COR-L47 (cell line): ENCODE measurements around the gene CNGB1.

ENCODE experiments used
- DNase-seq: peaks from one replicate; lab custom pipeline; 2025; lab: John Stamatoyannopoulos, UW

CNGB1 gene

DNA sequence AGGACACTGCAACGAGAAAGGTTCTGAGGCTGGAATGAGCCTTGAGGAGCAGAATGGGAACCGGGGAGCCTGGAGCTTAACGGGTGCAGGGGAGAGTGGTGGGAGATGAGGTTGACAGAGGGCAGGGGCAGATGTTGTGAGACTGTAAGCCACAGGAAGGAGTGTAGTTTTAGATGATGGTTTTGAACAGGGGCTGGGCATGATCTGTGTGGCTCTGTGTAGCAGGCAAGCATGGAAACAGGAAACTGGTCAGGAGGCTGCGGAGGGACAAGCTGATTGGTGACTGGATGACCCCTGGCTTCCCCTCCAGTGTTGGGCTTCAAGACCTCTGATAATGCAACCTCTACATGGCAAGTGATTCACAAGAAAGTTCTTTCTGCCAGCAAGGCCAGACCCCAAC, 1.4 kb upstream of the CNGB1 start:
- DNase-seq: no peak

DNA sequence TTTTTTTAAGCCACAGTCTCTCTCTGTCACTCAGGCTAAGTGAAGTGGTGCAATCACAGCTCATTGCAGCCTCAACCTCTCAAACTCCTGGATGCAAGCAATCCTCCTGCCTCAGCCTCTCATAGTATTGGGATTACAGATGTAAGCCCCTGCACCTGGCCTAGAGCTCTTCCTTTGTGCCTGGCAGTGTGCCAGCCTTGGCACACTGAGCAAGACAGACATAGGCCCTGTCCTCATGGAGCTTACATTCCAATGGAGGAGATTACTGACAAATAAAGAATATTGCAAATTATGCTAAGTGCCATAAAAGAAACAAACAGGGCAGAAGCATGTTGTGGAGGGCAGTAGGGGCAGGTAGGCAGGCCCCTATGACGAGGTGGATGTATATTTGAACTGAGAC, 920 bp upstream of the CNGB1 start:
- DNase-seq: no peak

DNA sequence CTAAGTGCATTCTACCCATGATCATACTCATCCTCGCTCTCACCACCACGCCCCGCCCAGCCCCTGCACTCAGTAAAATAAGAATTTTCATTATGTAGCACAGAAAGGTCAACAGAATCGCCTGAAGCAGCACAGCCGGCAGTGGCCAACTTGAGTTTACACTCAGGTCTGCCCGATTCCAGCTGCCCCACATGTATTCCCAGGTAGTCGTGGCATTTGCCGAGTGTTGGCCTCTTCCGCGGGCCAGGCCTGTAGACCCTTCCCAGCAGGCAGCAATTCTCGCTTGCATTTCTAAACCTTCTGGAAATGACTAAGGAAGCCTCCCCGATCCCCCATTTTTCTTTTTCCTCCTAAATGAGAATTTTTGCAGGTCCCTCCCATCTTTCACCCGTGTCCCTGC, 609 bp downstream of the CNGB1 start:
- no peak for DNase-seq

DNA sequence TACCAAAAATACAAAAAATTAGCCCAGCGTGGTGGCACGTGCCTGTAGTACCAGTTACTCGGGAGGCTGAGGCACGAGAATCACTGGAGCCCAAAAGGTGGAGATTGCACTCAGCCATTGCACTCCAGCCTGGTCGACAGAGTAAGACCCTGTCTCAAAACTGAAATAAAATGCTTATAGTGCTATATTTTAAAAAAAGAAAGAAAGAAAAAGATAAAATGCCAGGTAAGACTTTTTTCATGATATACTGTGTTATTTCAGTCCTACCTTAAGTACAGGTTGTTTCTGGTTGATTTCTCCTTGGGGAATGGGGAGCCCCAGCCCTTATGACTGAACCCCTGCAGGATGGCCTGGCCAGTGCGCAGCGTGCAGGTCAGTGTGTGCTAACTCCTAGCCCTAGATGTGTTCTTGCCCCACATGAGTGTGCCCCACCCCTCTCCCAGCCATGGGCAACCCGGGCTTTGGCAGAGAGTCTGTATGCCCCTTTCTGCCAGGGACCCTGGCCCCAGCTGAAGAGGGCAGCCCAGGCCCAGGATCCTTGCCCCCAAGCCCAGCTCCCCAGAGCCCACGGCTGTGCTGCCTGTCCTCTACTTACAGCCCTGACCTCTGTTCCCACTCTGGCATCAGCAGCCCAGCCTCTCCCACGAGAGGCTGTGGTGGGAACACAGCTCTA, 1.3 kb downstream of the CNGB1 start:
- no peak for DNase-seq

DNA sequence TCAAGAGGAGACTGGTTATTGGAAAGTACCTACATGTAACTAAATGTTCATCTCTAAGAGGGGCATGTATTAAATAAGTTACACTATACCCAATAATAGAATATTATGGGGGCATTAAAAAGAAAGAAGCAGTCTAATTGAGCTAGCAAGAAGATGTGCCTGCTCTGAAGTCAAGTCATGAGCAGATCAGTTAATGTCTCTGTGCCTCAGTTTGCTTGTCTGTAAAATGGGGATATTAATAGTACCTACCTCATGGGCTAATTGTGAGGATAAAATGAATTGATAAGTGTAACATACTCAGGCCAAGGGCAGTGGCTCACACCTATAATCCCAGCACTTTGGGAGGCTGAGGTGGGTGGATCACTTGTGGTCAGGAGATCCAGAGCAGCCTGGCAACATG, 3.0 kb downstream of the CNGB1 start:
- no peak for DNase-seq

DNA sequence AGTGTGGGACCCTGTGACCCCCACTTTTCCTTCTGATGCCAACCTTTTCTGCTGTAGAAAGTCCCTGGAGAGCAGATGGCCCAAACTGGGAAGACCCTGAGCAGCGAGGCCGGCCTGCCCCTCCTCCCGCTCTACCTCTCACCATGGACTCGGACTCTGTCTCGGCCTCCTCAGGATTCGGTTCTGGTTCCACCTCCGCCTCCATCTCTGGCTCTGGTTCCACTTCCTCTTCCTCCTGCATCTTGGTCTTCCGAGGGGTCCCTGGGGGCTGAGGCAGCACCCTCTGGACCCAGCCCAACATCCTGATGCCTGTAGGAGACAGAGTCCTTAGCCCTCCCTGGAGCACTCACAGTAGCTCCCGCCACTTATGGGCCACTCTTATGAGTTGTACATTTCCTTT, 3.9 kb downstream of the CNGB1 start:
- DNase-seq: no peak

DNA sequence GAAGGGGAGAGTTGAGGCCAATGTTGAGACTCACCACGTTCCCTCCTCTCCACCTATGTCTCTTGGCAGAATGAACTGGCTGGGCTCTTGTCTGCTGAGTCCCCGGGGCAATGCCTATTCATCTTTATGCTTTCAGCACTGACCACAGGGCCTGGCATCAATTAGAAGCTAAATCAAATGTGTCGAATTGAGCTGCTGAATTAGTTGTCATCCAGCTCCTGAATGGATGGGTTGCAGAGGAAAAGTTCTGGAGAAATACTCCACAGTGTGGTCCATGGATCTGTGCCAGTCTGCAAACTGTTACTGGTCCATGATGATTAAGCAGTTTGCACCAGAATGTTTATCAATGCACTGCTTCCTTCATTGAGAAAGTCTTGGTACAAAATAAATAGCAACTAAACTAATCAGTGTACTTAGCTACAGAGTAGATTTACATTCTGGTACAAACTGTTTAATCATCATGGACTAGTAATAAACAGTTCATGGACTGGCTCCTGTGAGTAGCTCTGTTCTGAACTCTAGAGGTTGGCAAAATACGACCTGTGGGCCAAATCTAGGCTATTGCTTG, 4.6 kb downstream of the CNGB1 start:
- DNase-seq: no peak

DNA sequence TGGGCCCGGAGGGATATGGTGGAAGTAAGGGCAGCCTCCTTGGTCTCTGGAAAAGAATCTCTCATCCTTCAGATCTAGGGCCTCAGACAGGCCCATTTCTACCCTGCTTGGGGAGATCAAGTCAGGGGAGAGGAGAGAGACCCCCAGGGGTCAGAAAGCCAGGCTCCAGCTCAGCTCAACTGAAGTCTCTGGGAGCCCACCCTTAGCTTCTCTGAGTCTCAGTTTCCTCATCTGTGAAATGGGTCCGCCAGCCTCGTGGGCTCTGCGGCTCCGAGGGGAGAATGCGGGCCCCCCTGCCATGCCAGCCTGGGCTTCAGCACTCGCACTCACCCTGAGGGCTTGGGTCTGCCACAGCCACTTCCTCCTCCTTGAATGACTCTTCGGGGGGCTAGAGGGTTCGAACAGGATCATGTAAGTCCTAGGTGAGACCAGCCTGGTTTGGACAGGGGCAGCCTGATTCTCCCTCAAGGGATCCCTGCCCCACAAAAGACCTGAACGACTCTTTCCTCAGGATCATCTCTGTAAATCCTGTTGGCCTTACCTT, 6.7 kb downstream of the CNGB1 start:
- DNase-seq: no peak

DNA sequence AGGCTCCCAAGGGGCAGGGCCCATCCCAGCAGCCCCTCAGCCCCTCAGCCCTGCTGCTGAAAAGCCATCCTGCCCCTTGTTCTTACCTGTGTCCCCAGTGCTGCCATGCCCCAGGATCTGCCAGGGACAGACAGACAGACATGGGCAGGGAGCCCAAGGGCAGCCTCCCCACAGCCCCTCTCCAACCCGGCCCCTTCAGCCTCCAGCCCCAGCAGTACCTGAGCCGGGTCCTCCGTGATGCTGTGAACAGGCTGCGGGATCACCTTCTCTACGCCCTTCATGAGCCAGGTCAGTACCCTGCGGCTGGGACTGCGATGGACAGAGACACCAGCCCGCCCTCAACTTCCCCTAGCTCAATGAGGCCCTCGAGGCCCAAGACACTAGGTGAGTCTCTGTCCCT, 8.2 kb downstream of the CNGB1 start:
- DNase-seq: no peak

DNA sequence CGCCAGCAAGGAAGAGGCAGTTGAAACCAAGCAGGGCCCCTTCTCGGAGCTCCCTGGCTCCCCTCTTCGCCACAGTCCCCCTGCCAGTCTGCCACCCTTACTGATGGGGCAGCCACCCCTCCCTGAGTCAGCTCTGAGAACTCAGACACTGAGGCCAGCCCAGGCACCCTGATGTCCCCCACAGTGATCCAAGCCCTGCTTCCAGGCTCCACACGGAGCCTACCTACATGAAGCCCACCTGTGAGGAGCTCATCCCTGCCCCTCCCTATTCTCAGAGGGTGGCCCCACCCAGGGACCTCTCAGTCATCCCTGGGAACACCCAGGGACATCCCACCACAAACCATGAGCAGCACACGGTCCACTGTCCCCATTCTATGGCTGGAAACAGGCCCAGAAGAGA, 8.9 kb downstream of the CNGB1 start:
- no peak for DNase-seq

DNA sequence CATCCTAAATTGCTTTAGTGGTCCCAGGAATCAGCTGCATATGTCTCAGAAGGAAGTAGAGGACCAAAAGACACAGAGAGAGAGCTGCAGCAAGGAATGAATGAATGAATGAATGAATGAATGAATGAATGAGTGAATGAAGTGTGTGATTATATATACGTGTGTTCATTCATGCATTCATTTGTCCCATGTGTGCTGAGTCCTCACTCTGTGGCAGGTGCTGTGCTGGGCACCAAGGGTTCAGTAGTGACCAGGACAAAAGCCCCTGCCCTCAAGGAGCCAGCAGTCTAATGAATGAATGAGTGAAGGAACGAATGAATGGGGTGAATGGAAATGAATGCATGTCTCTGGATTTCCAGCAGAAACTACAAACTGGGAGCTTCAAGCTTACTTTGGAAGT, 9.4 kb downstream of the CNGB1 start:
- DNase-seq: no peak

DNA sequence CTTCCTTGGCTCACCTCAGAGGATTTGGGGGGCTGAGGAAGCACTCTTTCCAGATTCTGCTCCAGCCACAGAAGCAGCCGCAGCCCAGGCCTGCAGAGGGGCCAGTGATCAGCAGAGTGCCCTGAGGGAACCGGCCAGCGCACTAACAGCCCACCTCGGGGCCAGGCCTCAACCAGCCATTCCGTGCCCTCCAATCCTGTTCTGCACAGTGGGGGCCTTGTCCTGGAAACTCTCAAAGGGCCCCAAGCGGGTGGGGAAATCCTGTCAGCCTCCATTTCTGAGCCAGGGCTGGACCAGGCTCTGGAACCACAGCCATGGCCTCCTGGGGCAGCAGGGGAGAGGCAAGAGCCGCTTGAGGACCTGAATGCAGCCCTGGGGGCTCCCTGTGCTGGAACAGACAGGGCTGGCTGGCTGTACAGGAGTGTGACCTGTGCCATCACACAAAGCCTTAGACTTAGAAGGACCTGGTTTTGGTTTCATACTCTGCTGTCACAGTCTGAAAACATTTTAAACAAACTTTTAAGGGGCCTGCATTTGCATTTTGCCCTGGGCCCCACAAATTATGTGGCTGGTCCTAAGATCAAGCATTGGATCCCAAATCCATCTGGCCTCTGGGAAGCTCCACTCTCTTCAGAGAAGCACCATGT, 10.0 kb downstream of the CNGB1 start:
- no peak for DNase-seq

DNA sequence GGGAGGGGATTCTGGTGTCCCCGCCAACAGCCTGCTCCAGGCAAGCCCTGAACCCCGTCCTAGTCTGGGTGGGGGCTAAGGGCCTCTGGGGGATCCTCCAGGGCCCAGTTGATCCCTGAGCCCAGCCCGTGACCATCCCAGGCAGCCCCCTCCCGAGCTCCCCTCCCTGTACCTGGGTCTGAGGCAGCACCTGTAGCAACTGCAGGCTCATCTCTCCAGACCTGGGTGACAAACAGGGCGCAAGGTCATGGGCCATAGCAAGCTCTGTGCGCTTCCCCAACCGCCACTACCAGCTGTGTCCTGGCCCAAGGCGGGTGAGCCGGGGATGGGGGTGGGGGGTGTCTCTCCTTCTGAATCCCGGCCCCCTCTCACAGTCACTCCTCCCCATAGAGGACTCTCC, 10.6 kb downstream of the CNGB1 start:
- DNase-seq: no peak

DNA sequence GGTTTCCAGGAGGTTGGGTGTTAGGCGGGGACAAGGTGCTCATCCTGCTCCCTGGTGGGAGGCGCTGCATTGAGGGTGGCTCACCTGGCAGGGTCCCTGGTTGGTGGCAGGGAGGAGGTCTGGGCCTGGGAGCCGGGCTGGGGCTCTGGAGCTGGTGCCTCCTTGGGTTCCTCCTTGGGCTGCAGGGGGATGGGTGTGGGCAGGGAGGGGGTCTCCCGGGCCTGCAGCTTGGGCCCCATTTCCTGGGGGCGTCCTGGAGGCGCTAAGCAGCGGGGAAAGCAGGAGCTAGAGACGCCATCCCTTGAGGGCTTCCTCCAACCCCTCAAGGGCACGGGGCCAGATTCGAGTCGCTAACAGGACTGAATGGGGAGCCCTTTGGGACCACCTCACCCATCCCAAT, 11.1 kb downstream of the CNGB1 start:
- no peak for DNase-seq

DNA sequence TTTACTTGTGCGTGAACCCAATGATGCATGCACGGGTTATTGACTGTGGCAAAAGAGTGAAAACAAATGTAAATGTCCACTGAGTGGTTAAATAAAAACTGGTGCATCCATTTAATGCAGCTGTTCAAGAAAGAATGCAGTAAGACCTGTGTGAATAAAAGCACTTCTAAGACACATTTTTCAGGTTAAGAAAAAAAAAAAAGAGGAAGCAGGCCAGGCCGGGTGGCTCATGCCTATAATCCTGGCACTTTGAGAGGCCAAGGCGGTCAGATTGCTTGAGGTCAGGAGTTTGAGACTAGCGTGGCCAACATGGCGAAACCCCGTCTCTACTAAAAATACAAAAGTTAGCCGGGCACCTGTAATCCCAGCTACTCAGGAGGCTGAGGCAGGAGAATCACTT, 11.8 kb downstream of the CNGB1 start:
- DNase-seq: no peak

DNA sequence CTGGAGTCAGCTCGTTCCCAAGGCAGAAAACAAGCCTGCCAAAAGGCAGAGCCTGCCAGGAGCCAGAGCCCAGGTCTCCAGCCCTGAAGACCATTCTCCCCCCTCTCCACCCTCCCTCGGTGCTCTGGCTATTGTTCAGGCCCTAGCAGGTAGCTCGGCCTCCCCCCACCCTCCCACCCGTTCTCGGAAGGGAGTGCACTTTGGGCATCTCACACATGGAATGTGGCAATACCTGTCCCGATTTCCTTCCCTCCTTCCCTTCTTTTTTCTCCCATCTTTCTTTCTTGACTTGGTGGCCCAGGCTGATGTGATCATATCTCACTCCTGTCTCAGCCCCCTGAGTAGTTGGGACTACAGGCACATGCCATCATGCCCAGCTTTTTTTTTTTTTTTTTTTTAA, 12.4 kb downstream of the CNGB1 start:
- DNase-seq: no peak

DNA sequence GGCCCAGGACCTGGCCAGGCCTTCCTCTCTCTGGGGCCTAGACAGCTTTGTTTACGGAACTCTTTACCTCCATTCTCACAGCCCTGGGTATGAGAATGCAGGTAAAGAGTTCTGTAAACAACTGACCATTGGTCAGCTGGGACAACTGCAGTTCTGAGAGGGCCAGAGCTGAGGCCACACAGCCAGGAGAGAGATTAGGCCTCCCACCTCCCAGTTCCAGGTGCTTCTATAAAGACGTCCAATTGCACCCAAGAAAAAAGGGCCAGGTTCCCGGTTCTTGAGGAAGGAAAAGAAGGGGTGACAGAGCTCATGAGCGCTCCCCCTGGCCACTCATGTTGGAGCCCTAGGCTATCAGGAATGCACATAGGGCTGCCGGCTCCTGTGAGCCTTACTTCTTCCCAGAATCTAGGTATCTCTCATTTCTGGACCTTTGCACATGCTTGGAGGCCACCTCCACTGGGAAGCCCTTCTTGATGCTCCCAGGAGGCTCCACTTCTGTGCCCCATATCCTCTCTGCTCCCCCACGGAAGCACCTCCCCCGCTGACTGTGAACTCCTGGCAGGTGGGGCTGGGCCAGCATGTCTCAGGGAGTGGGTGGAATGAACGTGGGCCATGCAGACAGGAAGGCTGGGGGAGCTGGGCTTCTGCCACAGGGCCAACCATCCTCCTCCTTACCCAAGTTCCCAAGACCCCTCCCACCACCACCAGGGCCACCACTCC, 13.1 kb downstream of the CNGB1 start:
- DNase-seq: no peak

DNA sequence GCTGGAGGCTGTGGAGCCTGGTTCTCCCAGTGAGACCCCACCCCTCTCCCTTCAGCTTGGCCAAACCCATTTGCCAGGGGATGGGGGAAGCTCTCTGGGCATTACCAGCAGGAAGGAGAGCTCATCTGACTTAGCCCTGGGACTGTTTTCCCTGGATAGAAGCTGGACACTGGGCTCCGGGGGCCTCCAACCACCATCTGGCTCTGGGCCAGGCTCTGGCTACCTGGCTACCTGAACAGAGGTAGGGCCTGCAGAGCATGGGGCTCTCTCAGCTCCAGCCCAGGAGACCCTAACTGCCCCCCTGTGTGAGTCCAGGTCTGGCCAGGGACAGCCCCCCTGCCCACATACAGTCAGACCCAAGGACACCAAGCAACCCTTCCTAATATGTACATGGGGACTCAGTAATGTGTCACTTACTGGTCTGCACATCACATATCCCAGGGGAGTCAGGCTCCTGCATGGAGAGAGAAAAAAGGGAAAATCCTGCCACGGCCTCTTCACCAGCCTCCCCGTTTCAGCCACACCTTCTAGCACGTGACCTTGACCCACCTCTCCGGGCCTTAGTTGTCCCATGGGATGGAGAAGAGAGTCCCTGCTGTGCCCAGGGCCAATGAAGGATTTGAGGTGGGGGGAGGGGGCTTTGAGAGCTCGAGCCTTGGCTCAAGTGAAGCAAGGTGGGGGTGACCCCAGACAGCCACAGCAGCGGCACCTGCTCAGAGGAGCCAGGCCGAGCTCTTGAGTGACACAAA, 13.8 kb downstream of the CNGB1 start:
- no peak for DNase-seq

DNA sequence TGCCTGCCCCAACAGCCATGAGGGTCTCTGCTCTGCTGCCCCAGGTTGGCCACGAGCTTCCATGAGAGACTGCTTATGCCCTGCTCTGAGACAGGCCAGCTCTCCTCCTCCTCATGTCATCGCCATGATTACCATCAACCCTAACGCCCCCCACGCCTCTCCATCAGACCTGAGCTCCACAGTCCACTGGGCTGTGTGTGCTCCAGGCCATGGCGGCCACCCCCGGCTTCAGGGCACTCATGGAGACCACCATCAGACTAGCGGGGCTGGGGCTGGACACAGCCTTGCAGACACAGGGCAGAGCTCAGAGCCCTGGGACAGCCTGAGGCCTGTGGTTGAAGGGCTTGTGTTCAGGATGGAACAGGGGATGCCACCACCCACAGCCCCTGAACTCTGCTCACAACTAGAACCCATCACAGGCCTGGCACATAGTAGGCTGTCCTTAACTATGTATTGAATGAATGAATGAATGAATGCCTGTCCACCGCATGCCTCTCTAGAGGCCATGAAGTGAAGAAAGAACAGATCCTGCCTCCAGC, 14.6 kb downstream of the CNGB1 start:
- DNase-seq: no peak

DNA sequence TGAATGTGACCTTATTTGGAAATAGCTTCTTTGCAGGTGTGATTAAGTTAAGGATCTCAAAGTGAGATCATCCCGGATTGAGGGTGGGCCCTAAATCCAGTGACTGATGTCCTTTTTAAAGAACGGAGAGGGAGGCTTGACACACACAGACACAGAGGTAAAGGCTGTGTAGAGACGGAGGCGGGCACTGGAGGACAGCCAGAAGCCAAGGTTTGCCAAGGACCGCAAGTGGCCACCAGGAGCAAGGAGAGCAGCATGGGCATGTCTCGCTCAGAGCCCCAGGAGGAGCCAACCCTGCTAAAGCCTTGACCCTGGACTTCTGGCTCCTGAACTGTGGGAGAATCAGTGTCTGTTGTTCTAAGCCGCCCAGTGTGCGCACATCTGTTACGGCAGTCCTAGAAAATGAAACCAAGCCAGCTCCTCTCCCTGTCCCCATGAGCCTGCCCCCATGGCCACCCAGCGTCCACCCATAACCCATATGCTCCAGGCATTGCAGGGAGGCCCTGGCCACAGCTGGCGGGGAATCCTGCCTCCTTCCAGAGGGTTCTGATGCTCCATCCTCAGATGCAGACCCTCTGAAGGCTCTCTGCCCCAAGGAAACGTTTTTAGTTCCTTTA, 15.2 kb downstream of the CNGB1 start:
- DNase-seq: no peak

DNA sequence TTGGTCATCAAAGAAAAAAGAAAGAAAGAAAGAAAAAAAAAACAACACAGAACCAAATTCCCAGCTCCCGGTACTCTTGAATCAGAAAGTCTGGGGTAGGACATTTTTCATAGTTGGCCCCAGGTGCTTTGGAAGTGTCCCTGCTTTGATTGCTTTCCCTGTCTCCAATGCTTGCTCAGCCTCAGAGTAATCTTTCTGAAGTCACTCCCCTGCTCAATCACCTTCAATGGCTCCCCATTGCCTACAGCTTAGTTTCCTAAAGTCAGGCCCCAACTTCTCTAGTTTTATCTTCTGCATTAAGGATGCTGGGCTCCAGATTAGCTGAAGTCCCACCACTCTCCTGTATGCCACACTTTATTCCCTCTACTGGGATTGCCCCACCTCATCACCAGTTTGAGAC, 17.1 kb downstream of the CNGB1 start:
- DNase-seq: no peak

DNA sequence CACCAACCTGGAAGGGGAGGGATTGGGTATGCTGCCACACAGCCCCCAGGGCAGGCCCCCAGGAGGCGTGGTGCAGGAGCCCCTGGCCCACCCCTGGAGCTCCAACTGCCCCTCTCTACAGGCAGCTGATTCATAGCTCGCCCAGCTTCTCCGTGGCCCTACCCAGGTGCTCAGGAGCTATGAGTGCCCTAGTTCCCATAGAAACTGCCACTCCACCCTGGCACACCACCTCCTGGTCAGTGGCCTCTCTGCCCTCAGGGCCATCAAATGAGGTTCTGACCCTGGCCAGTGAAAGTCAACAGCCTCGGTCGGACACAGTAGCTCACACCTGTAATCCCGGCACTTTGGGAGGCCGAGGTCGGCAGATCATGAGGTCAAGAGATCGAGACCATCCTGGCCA, 18.0 kb downstream of the CNGB1 start:
- no peak for DNase-seq
